ENCODE results near the gene ZAP70.
"Not testable (repeated sequence)": the region's sequence is repeated elsewhere in the genome, so short reads cannot be mapped to it uniquely, and the experiment has no call there.

The ZAP70 gene

GRCh38 chr2:97698530-97698929 lies 14.8 kb upstream of the ZAP70 start:
- DNase-seq (ENCODE audit: low read depth), result no peak

DNA sequence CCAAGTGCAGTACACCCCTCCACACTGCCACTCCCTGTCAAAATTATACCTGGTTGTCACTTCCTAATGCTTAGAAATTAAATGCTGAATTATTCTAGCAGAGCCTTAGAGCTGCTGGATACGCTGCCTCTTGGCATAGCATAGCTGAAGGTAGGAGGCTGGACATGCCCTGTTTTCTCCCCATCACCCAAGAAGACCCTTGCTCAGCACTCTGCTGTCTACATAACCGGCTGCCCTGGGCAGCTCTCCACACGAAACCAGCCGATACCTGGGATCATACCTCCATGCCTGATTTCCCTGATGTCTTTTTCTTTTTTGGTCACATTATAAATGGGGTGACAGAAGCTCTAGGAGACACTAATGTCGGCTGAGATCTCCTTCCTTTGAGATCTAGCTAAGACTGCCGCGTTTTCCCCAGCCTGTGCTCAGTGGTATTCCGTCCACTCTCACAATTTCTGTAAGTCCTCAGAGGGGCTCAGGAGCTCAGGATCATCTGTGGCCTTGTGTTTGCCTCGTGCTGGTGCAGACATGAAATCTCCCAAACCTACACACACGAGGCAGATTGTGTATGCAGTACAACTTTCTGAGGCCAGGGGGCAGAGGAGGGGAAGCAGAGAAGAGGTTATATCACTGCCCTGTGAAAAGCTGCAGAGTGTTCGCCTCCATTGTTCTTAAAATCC lies 13.5 kb upstream of the ZAP70 start:
- DNase-seq (ENCODE audit: low read depth), result peak; percentile 59

- DNase-seq (ENCODE audit: low read depth), result no peak
These were observed 12.2 kb upstream of the ZAP70 start for GRCh38 chr2:97701186-97701585.

GRCh38 chr2:97701851-97702465 lies 11.4 kb upstream of the ZAP70 start:
- no peak for DNase-seq (ENCODE audit: low read depth)

DNA sequence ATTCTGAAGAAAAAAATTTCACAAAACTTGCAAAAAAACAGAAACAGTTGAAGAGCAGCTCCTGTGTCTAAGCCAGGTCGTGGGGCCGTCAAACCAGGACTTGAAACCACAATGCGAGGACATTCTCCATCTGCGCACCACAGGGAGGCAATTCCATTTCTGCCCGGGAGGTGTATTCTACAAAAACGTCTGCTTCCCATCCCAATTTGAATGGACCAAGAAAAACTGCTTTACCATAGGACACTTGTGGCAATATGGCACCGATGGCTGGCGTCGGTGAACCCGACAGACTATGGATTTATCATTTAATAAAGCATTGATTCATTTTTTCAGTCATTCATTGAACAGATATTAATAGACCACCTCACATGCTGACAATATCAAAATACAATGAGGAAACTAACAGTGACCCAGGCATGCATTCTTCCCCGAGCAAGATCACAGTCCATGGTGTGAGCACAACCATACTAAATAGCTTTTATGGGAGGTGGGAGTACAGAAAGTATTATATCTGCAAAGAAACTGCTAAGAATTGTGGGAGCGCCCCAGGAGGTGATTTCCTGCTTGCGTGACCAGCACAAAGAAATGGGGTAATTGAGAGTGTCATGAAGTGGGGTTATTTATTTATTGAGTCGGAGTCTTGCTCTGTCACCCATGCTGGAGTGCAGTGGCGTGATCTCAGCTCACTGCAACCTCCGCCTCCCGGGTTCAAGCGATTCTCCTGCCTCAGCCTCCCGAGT lies 10.5 kb upstream of the ZAP70 start:
- DNase-seq (ENCODE audit: low read depth), result no peak

DNA sequence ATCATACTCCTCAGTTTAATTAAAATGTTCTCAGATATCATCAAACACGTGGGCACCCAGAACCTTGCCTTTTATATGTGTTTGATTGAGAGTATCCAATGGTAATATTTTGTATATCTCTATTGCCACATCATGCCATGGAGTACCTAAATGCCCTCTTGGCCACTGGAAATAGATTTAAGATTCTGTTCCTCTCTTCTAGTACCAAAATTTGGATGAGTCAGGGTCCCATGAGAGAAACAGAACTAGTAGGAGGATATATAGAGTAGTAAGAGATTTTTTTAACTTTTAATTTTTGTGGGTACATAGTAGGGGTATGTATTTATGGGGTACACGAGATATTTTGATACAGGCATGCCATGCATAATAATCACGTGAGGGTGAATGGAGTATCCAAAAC lies 9.6 kb upstream of the ZAP70 start:
- no peak for DNase-seq (ENCODE audit: low read depth)

DNA sequence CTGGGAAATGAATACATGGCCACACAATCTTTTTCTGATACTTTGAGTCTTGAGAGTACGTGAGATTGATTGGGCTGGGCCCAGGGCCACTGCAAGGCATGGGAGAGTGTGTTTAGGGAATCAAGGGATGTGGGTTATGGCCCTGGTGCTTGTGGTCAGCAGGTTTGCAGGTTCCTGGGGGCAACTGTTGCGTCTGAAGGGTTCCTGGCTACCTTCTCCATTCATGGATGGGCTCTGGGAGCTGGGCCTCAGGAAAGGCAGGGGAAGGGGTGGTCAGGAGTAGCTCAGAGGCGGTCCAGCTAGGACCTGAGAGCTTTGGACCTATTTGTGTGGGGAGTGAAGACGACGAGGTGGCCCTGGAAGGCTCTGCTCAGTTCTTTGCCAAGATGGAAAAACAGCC lies 8.4 kb upstream of the ZAP70 start:
- DNase-seq (ENCODE audit: low read depth), result no peak

GRCh38 chr2:97706112-97706511 lies 7.3 kb upstream of the ZAP70 start:
- DNase-seq (ENCODE audit: low read depth), result no peak

- DNase-seq (ENCODE audit: low read depth), result no peak
These were observed 6.5 kb upstream of the ZAP70 start for GRCh38 chr2:97706708-97707345.

DNA sequence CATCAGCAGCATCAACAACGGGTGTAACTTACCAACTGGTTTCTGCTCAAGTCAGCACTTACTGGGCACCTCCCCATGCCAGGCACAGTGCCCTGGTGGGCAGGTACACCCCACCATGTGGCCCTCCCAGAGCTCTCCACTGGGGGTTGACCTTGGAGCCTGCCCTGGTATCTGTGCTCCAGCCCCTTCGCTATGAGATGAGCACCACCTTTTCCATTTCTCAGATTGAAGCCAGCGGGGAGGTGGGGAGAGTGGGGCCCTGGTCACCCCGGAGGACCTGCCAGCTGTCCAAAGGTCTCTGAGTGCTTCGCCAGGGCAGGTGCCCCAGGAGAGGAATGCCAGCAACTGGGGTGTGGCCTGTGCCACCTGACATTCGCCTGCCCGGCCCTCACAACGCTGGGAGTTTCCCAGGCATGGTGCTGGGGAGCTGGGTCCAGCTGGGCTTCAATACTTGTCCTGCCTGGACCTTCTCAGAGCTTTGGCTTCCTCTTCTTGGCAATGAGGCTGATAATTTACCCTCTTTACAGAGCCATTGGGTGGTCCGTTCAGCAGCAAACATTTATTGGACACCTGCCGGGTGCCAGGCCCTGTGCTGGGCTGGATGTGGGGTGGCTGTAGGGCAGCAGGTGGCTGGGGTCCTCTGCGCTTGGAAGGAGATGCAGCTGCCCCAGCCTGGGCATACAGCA lies 5.9 kb upstream of the ZAP70 start:
- DNase-seq (ENCODE audit: low read depth), result no peak

- DNase-seq (ENCODE audit: low read depth), result no peak
These were observed 5.4 kb upstream of the ZAP70 start for GRCh38 chr2:97708048-97708380.

DNA sequence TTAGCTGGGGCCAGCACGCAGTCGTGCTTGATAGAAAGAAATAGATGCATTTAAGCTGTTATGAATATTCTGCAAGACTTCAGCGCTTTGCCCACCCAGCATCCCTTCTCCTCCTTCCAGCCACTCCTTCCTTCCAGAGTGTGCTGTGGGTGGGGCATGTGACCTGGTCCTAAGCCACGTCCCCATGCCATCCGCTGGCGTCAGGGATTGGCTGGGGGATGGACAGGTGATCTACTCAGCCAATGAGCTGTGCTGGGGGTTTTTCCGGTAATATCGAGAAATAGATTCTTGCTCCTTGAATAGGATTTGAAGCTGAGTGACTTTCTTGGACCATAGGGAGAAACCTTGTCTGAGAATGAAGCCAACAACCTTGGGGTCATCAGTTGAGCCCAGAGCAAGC lies 4.8 kb upstream of the ZAP70 start:
- no peak for DNase-seq (ENCODE audit: low read depth)

DNA sequence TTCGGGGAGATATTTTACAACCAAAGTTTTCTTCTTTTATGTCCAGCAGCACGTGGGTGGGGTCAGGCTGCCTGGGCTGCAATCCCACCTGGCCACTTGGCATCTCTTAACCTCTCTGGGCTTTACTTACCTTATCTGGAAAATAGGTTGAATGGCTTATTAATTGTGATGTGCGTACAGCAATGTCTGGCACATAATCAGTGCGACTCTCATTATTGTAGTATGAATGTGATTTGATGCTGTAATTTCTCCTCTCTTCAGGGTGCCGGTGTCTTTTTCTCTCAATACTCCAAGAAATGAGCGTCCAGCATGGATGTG lies 2.0 kb upstream of the ZAP70 start:
- no peak for DNase-seq (ENCODE audit: low read depth)

DNA sequence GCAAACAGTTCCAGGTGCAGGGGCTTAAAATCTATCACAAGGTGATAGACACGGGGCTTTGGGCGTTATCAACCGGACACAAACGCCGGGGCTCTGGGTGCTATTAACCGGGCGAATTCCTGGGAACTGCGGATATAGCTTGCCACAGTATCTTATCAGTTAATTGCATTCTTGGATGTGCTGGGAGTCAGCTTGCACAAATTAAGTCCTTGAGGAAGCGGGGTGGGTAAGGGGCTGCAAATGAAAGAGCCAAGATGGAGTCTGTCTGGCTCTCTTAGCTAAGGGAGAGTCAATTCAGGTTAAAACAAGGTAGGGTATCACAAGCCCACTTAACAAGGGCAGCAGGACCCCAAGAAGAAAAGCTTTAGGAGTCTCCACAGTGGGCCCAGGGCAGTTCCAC lies 1.2 kb upstream of the ZAP70 start:
- not testable (repeated sequence) for DNase-seq (ENCODE audit: low read depth)

DNA sequence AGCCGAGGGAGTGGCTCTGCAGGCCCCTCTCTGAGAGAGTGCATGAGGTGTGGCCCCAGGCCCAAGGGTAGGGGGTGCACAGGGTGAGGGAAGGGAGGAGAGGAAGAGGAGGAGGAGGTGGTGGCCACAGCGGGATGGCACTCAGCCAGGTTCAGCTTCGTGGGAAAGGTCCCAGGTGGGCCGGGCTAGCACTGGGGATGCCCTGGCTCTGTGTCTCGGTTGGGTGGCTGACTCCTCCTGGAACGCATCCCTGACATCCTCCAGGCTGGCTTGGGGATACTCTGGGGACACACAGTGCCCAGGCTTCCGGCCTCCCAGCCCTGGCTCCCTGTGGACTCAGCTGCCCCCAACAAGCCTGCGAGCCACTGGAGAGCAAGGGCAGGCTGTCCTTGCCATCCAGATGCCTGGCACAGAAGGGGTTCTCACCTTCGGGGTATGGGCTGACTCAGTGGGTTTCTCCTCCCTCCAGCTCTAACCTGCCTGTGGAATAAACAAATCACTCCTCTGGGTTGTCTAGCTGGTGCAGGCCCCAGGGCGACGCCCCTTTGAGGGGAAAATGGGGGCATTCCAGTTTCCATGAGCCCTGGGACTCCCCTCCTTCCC lies 582 bp upstream of the ZAP70 start:
- DNase-seq (ENCODE audit: low read depth), result no peak

- DNase-seq (ENCODE audit: low read depth), result no peak
These were observed 941 bp downstream of the ZAP70 start for GRCh38 chr2:97714084-97714949.

GRCh38 chr2:97714950-97715652 lies 1.7 kb downstream of the ZAP70 start:
- DNase-seq (ENCODE audit: low read depth), result no peak

DNA sequence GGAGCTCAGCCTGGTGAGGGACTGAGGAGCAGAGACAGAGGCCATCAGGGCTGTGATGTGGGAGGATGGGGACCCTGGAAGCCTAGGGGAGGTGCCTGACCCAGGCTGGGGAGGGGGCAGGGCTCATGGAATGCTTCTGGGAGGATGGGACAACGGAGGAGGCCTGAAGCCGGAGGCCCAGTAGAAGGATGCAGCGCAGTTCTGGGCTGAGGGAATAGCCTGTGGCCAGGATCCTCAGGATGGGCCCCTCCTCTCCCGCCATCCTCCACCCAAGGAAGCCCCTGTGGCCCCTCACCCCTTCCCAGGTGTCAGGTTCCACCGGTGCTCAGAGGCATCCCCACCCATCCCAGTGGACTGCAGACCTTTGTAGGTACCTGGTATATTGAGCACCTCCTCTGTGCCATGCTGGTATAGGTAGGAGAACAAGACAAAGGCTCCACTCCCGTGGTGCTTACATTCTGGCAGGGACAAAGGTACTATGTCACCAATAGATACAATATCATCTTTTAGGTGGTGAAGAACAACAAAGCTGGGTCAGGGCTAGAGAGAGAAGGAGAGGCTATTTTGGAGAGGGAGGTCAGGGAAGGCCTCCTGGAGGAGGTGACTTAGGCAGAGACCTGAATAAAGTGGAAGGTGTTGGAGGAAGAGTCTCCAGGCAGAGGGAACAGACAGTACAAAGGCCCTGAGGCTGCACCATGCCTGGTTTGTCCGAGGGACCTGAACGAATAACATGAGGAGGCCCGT lies 2.7 kb downstream of the ZAP70 start:
- no peak for DNase-seq (ENCODE audit: low read depth)

- DNase-seq (ENCODE audit: low read depth), result no peak
These were observed 3.6 kb downstream of the ZAP70 start for GRCh38 chr2:97716695-97717612.

All from stimulated activated CD8-positive, alpha-beta memory T cell treated with anti-CD3 and anti-CD28 coated beads, Interleukin-15, amount 100 ng/mL, for 1 hour (primary cell).